ENCODE measurements around the gene HAO1. TPM values are rescaled to one million over a fixed set of nuclear protein-coding genes. Genes with fewer than 3 reads are reported as not detected.
"Not testable (repeated sequence)": the region's sequence is repeated elsewhere in the genome, so short reads cannot be mapped to it uniquely, and the experiment has no call there.

HAO1 gene
- polyA plus RNA-seq, result not detected

- H3K27me3 Mint-ChIP-seq, result no peaks in the 10 kb centered on the region
- peaks cover 2% of the 10 kb centered on the region for H3K36me3 Mint-ChIP-seq
- H3K27ac Mint-ChIP-seq, result no peak within 1 kb of the TSS
- peaks cover 0 to 4% (median 0%) of the 10 kb centered on the region in 3 donors for H3K4me1 Mint-ChIP-seq
- no peak within 1 kb of the TSS for H3K4me3 Mint-ChIP-seq
- no peaks in the 10 kb centered on the region for H3K9me3 Mint-ChIP-seq
Observed at GRCh38 chr20:7940341-7940740, at the start of gene HAO1. HAO1 (minus strand) TSS chr20:7940458; CDS start chr20:7940422, 36 bp downstream.

- Mint-ChIP-seq H3K27ac (no peak overlapping the region), H3K4me3 (no peak overlapping the region), H3K4me1 (no peaks in the 10 kb centered on the region), H3K9me3 (peaks cover 0 to 4% (median 3%) of the 10 kb centered on the region in 3 donors), H3K27me3 (no peaks in the 10 kb centered on the region), H3K36me3 (peaks cover 17% of the 10 kb centered on the region)
Observed at GRCh38 chr20:7989379-7989778, 49.1 kb upstream of the HAO1 start.

GRCh38 chr20:7985916-7986315, 45.7 kb upstream of the HAO1 start:
- Mint-ChIP-seq H3K27me3 (no peaks in the 10 kb centered on the region), H3K27ac (peak overlapping the region in 1 of 3 donors; percentile 0), H3K4me3 (no peak overlapping the region), H3K4me1 (peaks cover 0 to 3% (median 0%) of the 10 kb centered on the region in 3 donors), H3K9me3 (no peaks in the 10 kb centered on the region), H3K36me3 (peaks cover 9% of the 10 kb centered on the region)

GRCh38 chr20:7984192-7984591, 43.9 kb upstream of the HAO1 start:
- Mint-ChIP-seq H3K27ac (peak overlapping the region in 2 of 3 donors; percentile 33 to 68), H3K27me3 (no peaks in the 10 kb centered on the region), H3K4me1 (peaks cover 0 to 3% (median 0%) of the 10 kb centered on the region in 3 donors), H3K4me3 (no peak overlapping the region), H3K36me3 (peaks cover 13% of the 10 kb centered on the region), H3K9me3 (no peaks in the 10 kb centered on the region)

GRCh38 chr20:7981374-7981773, 41.1 kb upstream of the HAO1 start:
- H3K36me3 Mint-ChIP-seq, result peaks cover 10% of the 10 kb centered on the region
- H3K4me3 Mint-ChIP-seq, result no peak overlapping the region
- H3K9me3 Mint-ChIP-seq, result no peaks in the 10 kb centered on the region
- peak overlapping the region in 1 of 3 donors; percentile 32 for H3K27ac Mint-ChIP-seq
- peaks cover 0 to 3% (median 0%) of the 10 kb centered on the region in 3 donors for H3K4me1 Mint-ChIP-seq
- H3K27me3 Mint-ChIP-seq, result no peaks in the 10 kb centered on the region

- Mint-ChIP-seq H3K27me3 (no peaks in the 10 kb centered on the region), H3K36me3 (peaks cover 10% of the 10 kb centered on the region)
Observed at GRCh38 chr20:7980332-7981046, 40.2 kb upstream of the HAO1 start.

GRCh38 chr20:7977709-7978108, 37.5 kb upstream of the HAO1 start:
- Mint-ChIP-seq H3K4me1 (peaks cover 0 to 3% (median 0%) of the 10 kb centered on the region in 3 donors), H3K27me3 (no peaks in the 10 kb centered on the region), H3K9me3 (no peaks in the 10 kb centered on the region), H3K36me3 (peaks cover 5% of the 10 kb centered on the region), H3K27ac (no peak overlapping the region), H3K4me3 (no peak overlapping the region)

More at GRCh38 chr20:7980332-7981046, 40.2 kb upstream of the HAO1 start:
- Mint-ChIP-seq H3K4me3 (no peak overlapping the region), H3K9me3 (no peaks in the 10 kb centered on the region), H3K27ac (no peak overlapping the region), H3K4me1 (peaks cover 0 to 3% (median 0%) of the 10 kb centered on the region in 3 donors)

GRCh38 chr20:7975851-7976414, 35.7 kb upstream of the HAO1 start:
- no peaks in the 10 kb centered on the region for H3K9me3 Mint-ChIP-seq
- peak overlapping the region in 1 of 3 donors; percentile 69 for H3K27ac Mint-ChIP-seq
- no peaks in the 10 kb centered on the region for H3K27me3 Mint-ChIP-seq
- no peak overlapping the region for H3K4me3 Mint-ChIP-seq
- no peaks in the 10 kb centered on the region for H3K4me1 Mint-ChIP-seq
- peaks cover 4% of the 10 kb centered on the region for H3K36me3 Mint-ChIP-seq

- H3K4me3 Mint-ChIP-seq, result no peak overlapping the region
- H3K27me3 Mint-ChIP-seq, result no peaks in the 10 kb centered on the region
- no peaks in the 10 kb centered on the region for H3K36me3 Mint-ChIP-seq
- H3K4me1 Mint-ChIP-seq, result no peaks in the 10 kb centered on the region
- no peaks in the 10 kb centered on the region for H3K9me3 Mint-ChIP-seq
- peak overlapping the region in 1 of 3 donors; percentile 69 for H3K27ac Mint-ChIP-seq
Observed at GRCh38 chr20:7974785-7975435, 34.7 kb upstream of the HAO1 start.

GRCh38 chr20:7971536-7972280, 31.4 kb upstream of the HAO1 start:
- Mint-ChIP-seq H3K9me3 (no peaks in the 10 kb centered on the region), H3K4me1 (no peaks in the 10 kb centered on the region), H3K36me3 (no peaks in the 10 kb centered on the region), H3K27ac (no peak overlapping the region), H3K4me3 (no peak overlapping the region), H3K27me3 (no peaks in the 10 kb centered on the region)

- Mint-ChIP-seq H3K4me3 (no peak overlapping the region), H3K27ac (no peak overlapping the region), H3K27me3 (no peaks in the 10 kb centered on the region), H3K9me3 (no peaks in the 10 kb centered on the region), H3K36me3 (no peaks in the 10 kb centered on the region), H3K4me1 (no peaks in the 10 kb centered on the region)
Observed at GRCh38 chr20:7967199-7967844, 27.1 kb upstream of the HAO1 start.

- H3K36me3 Mint-ChIP-seq, result no peaks in the 10 kb centered on the region
- H3K27ac Mint-ChIP-seq, result no peak overlapping the region
- no peaks in the 10 kb centered on the region for H3K27me3 Mint-ChIP-seq
- no peaks in the 10 kb centered on the region for H3K9me3 Mint-ChIP-seq
- H3K4me3 Mint-ChIP-seq, result no peak overlapping the region
- no peaks in the 10 kb centered on the region for H3K4me1 Mint-ChIP-seq
Observed at GRCh38 chr20:7966176-7966575, 25.9 kb upstream of the HAO1 start.

- H3K4me1 Mint-ChIP-seq, result no peaks in the 10 kb centered on the region
- no peak overlapping the region for H3K4me3 Mint-ChIP-seq
- H3K27ac Mint-ChIP-seq, result no peak overlapping the region
- peaks cover 3% of the 10 kb centered on the region for H3K27me3 Mint-ChIP-seq
- peaks cover 1% of the 10 kb centered on the region for H3K36me3 Mint-ChIP-seq
- peaks cover 0 to 2% (median 0%) of the 10 kb centered on the region in 3 donors for H3K9me3 Mint-ChIP-seq
Observed at GRCh38 chr20:7959484-7959883, 19.2 kb upstream of the HAO1 start.

GRCh38 chr20:7956561-7956960, 16.3 kb upstream of the HAO1 start:
- H3K9me3 Mint-ChIP-seq, H3K4me1 Mint-ChIP-seq, H3K27me3 Mint-ChIP-seq, H3K36me3 Mint-ChIP-seq, H3K27ac Mint-ChIP-seq, H3K4me3 Mint-ChIP-seq: not testable (repeated sequence)
